HepG2 (cell line): ENCODE data around the gene VARS1. TPM values are rescaled to one million over a fixed set of nuclear protein-coding genes. Genes with fewer than 3 reads are reported as not detected.

Experiments
- BRD4 ChIP-seq: sonication (generic); formaldehyde crosslinking; IDR thresholded peaks from 2 replicates; pipeline ENCODE4 v1.4.0; 2020; ENCODE audit warnings: missing genetic modification reagents
- FOXK2 ChIP-seq: fragments of 450-650 bp; IDR thresholded peaks from 2 replicates; pipeline ENCODE4 v1.6.1; 2016
- GATAD1 ChIP-seq: IDR thresholded peaks from 2 replicates; pipeline ENCODE4 v1.6.1; 2016; ENCODE audit warnings: missing genetic modification reagents, missing compliant biosample characterization
- GPN1 ChIP-seq: sonication (generic); formaldehyde crosslinking; IDR thresholded peaks from 2 replicates; pipeline ENCODE4 v1.5.1; 2020; ENCODE audit warnings: missing genetic modification reagents, borderline replicate concordance
- GTF2F1 ChIP-seq: fragments of 150-350 bp; IDR thresholded peaks from 2 replicates; pipeline ENCODE4 v1.6.1; 2014; ENCODE audit warnings: low read length
- HES4 ChIP-seq: sonication (generic); formaldehyde crosslinking; IDR thresholded peaks from 2 replicates; pipeline ENCODE4 v1.9.0; 2021; ENCODE audit warnings: mild to moderate bottlenecking, missing genetic modification reagents, borderline replicate concordance
- MLXIP ChIP-seq: sonication (generic); formaldehyde crosslinking; IDR thresholded peaks from 2 replicates; pipeline ENCODE4 v1.9.0; 2021; ENCODE audit warnings: missing genetic modification reagents, borderline replicate concordance
- NFE2L1 ChIP-seq: sonication (generic); formaldehyde crosslinking; IDR thresholded peaks from 2 replicates; pipeline ENCODE4 v1.4.0; 2020; ENCODE audit warnings: missing genetic modification reagents, mild to moderate bottlenecking, borderline replicate concordance
- NFIB ChIP-seq: sonication (generic); formaldehyde crosslinking; IDR thresholded peaks from 2 replicates; pipeline ENCODE4 v1.9.0; 2021; ENCODE audit warnings: missing genetic modification reagents, mild to moderate bottlenecking, borderline replicate concordance
- NR3C1 ChIP-seq: sonication (generic); formaldehyde crosslinking; IDR thresholded peaks from 2 replicates; pipeline ENCODE4 v1.4.0; 2020; ENCODE audit warnings: missing genetic modification reagents
- PITX1 ChIP-seq: sonication (generic); formaldehyde crosslinking; IDR thresholded peaks from 2 replicates; pipeline ENCODE4 v1.5.1; 2020; ENCODE audit warnings: mild to moderate bottlenecking, missing genetic modification reagents
- SIX1 ChIP-seq: sonication (generic); formaldehyde crosslinking; IDR thresholded peaks from 2 replicates; pipeline ENCODE4 v1.4.0; 2020; ENCODE audit warnings: missing genetic modification reagents, borderline replicate concordance
- THRA ChIP-seq: sonication (generic); formaldehyde crosslinking; IDR thresholded peaks from 2 replicates; pipeline ENCODE4 v1.4.0; 2020; ENCODE audit warnings: missing genetic modification reagents, borderline replicate concordance
- ZIK1 ChIP-seq: sonication (generic); formaldehyde crosslinking; IDR thresholded peaks from 2 replicates; pipeline ENCODE4 v1.5.0; 2020; ENCODE audit warnings: mild to moderate bottlenecking, low read depth, missing genetic modification reagents, borderline replicate concordance
- ZKSCAN5 ChIP-seq: sonication (generic); formaldehyde crosslinking; IDR thresholded peaks from 2 replicates; pipeline ENCODE4 v1.5.1; 2020; ENCODE audit warnings: mild to moderate bottlenecking, missing genetic modification reagents
- ZMYM2 ChIP-seq: sonication (generic); formaldehyde crosslinking; IDR thresholded peaks from 2 replicates; pipeline ENCODE4 v1.8.0; 2022; ENCODE audit warnings: mild to moderate bottlenecking, missing genetic modification reagents
- ZNF138 ChIP-seq: sonication (generic); formaldehyde crosslinking; IDR thresholded peaks from 2 replicates; pipeline ENCODE4 v1.5.0; 2020; ENCODE audit warnings: mild to moderate bottlenecking, low read depth, missing genetic modification reagents
- ZNF441 ChIP-seq: sonication (generic); formaldehyde crosslinking; IDR thresholded peaks from 2 replicates; pipeline ENCODE4 v1.7.0; 2021; ENCODE audit warnings: missing genetic modification reagents, borderline replicate concordance
- ZNF552 ChIP-seq: sonication (generic); formaldehyde crosslinking; IDR thresholded peaks from 2 replicates; pipeline ENCODE4 v1.9.0; 2022; ENCODE audit warnings: missing genetic modification reagents, mild to moderate bottlenecking, borderline replicate concordance
- ZNF740 ChIP-seq: sonication (generic); formaldehyde crosslinking; IDR thresholded peaks from 2 replicates; pipeline ENCODE4 v1.4.0; 2020; ENCODE audit warnings: missing genetic modification reagents
- ZSCAN5A ChIP-seq: sonication (generic); formaldehyde crosslinking; IDR thresholded peaks from 2 replicates; pipeline ENCODE4 v1.8.0; 2022; ENCODE audit warnings: mild to moderate bottlenecking, missing genetic modification reagents, borderline replicate concordance
- polyA plus RNA-seq, 8 experiments: library from polyadenylated mRNA; depleted of rRNA in 3 of 8; stranded (reverse) in 7 of 8; unstranded in 1 of 8; fragments of >200 nt; fragmentation: Illumina TruSeq in 4 of 8; extraction: Trizol in 4 of 8; gene quantifications; 2 replicates each; pipeline versions ENCODE4 v1.2.1 to v1.2.3, GENCODE V29; 2011 to 2016; ENCODE audit warnings: low read depth in 4 of 8, missing spikeins in 1 of 8, mixed read lengths in 1 of 8; ENCODE audit not compliant: insufficient read depth in 1 of 8
- total RNA-seq, 5 experiments: library from RNA; depleted of rRNA; stranded (reverse); fragments of >200 nt; fragmentation: Illumina TruSeq; extraction: Trizol; gene quantifications; 2 replicates each; pipeline ENCODE4 v1.2.3, GENCODE V29; 2016; ENCODE audit warnings: low read depth in 1 of 5

Gene VARS1
- total and polyA plus RNA-seq, 2 of the 13 experiments (the other 11 are each of a cell fraction or from before 2014, with no cell fraction given), result 14.7 to 56.1 TPM

- no peak for TF ChIP-seq GPN1 (CRISPR knock-in tag)
- TF ChIP-seq BRD4 (CRISPR knock-in tag), result no peak
- peak; percentile 77 for TF ChIP-seq ZMYM2
- TF ChIP-seq GATAD1 (CRISPR knock-in tag), result peak; percentile 58
- TF ChIP-seq PITX1 (CRISPR knock-in tag), result 0 out of 2 replicates have a peak, but pooled peaks have one; percentile 29
- TF ChIP-seq MLXIP, result no peak
- no peak for TF ChIP-seq HES4 (CRISPR knock-in tag)
- no peak for TF ChIP-seq NFIB
- no peak for TF ChIP-seq NFE2L1 (CRISPR knock-in tag)
- no peak for TF ChIP-seq ZKSCAN5 (CRISPR knock-in tag)
- no peak for TF ChIP-seq ZNF138
- no peak for TF ChIP-seq NR3C1 (CRISPR knock-in tag)
- no peak for TF ChIP-seq FOXK2
- TF ChIP-seq GTF2F1, result no peak
- TF ChIP-seq SIX1 (CRISPR knock-in tag), result no peak
- no peak for TF ChIP-seq ZSCAN5A
- no peak for TF ChIP-seq THRA
- no peak for TF ChIP-seq ZIK1
- no peak for TF ChIP-seq ZNF441 (CRISPR knock-in tag)
- TF ChIP-seq ZNF552 (CRISPR knock-in tag), result no peak
- TF ChIP-seq ZNF740, result peak; percentile 69; the same call in 1 of the 2 replicates
These were observed 25.7 kb downstream of the VARS1 start (continued) for GRCh38 chr6:31769684-31770371.
